ENCODE data around the gene CASP9.

GRCh38 chr1:15456313-15456954, 67.6 kb downstream of the CASP9 start, which contains the start of gene CELA2A:
- TF ChIP-seq CTCF (IDR thresholded peaks at IDR 0.05; ENCODE audit: poor library complexity), result no peak
- TF ChIP-seq EZH2 (IDR thresholded peaks at IDR 0.05; ENCODE audit: borderline replicate concordance), result no peak
